GM19099 (cell line): Measurements from ENCODE around the gene GRID1.

ENCODE experiments used
- POLR2A ChIP-seq: IDR thresholded peaks from 3 replicates; pipeline ENCODE4 v1.6.1; 2011; ENCODE audit warnings: low read depth; ENCODE audit not compliant: insufficient read length; ENCODE audit errors: extremely low read depth

GRID1 gene

GRCh38 chr10:86311906-86312305 is 54.7 kb downstream of the GRID1 start:
- TF ChIP-seq POLR2A = no peak

GRCh38 chr10:86311190-86311589 is 55.4 kb downstream of the GRID1 start:
- TF ChIP-seq POLR2A = no peak

GRCh38 chr10:86310702-86311101 is 55.9 kb downstream of the GRID1 start:
- no peak for TF ChIP-seq POLR2A

GRCh38 chr10:86310291-86310690 is 56.3 kb downstream of the GRID1 start:
- no peak for TF ChIP-seq POLR2A

- no peak for TF ChIP-seq POLR2A
Measured at GRCh38 chr10:86308056-86308455, 58.5 kb downstream of the GRID1 start.

- no peak for TF ChIP-seq POLR2A
Measured at GRCh38 chr10:86306628-86307278, 59.8 kb downstream of the GRID1 start.

- no peak for TF ChIP-seq POLR2A
Measured at GRCh38 chr10:86305521-86305920, 61.1 kb downstream of the GRID1 start.

GRCh38 chr10:86304436-86304835 is 62.2 kb downstream of the GRID1 start:
- TF ChIP-seq POLR2A = no peak

GRCh38 chr10:86303626-86304025 is 63.0 kb downstream of the GRID1 start:
- no peak for TF ChIP-seq POLR2A

- TF ChIP-seq POLR2A = no peak
Measured at GRCh38 chr10:86301971-86302370, 64.6 kb downstream of the GRID1 start.

- TF ChIP-seq POLR2A = no peak
Measured at GRCh38 chr10:86300931-86301830, 65.4 kb downstream of the GRID1 start.

- TF ChIP-seq POLR2A = no peak
Measured at GRCh38 chr10:86300399-86300925, 66.1 kb downstream of the GRID1 start.

- TF ChIP-seq POLR2A = no peak
Measured at GRCh38 chr10:86299562-86299961, 67.0 kb downstream of the GRID1 start.

- no peak for TF ChIP-seq POLR2A
Measured at GRCh38 chr10:86298501-86299001, 68.0 kb downstream of the GRID1 start.

- TF ChIP-seq POLR2A = no peak
Measured at GRCh38 chr10:86295791-86296190, 70.8 kb downstream of the GRID1 start.

- no peak for TF ChIP-seq POLR2A
Measured at GRCh38 chr10:86295351-86295750, 71.2 kb downstream of the GRID1 start.
